Lung microvascular endothelial cell (primary cell): ENCODE results near the gene SH3TC2. TPM values are rescaled to one million over a fixed set of nuclear protein-coding genes. Genes with fewer than 3 reads are reported as not detected.

Experiments used
- total RNA-seq: library from RNA; depleted of rRNA; stranded (reverse); fragments of >200 nt; gene quantifications from 2 replicates; pipeline ENCODE4 v1.2.1, GENCODE V29; 2014

Gene SH3TC2
- total RNA-seq, 1 donor from 2014 or later: 4.0 TPM

Other genes starting within 250 kb of the SH3TC2 start
- 5.7 and 9.5 TPM in 2 replicates for gene ADRB2, start 236.5 kb downstream of the SH3TC2 start, total RNA-seq
- 19.4 and 20.0 TPM in 2 replicates for gene ABLIM3, start 78.4 kb upstream of the SH3TC2 start, total RNA-seq
- gene AFAP1L1, start 208.8 kb upstream of the SH3TC2 start, total RNA-seq: 106 and 219 TPM in 2 replicates